ENCODE data around the gene TCF15. TPM values are rescaled to one million over a fixed set of nuclear protein-coding genes. Genes with fewer than 3 reads are reported as not detected.

Gene TCF15
- total RNA-seq, 4 donors from 2014 or later: 1.2 to 13.2 (median 2.6) TPM

DNA sequence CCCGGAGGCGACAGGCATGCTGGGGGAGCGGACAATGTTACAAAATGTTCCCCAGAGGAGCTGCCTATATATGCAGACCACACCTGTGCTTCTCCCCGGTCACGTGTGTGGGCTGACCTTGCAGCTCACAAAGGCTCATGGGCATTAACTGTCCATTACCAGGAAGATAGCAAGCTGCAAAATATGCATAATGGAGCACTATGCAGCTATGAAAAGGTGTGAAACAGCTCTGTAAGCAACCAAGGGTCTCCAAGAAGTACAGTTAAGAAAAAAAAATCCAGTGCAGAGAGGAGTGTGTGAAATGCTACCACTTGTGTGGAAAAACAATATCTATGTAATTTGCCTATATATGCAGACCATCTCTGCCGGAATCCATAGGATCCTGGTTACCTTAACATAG is 9.4 kb downstream of the TCF15 start:
- ATAC-seq (ENCODE audit: low FRiP score) (no peak), DNase-seq (ENCODE audit: low spot score) (no peak)
- TF ChIP-seq, protein P1, sequence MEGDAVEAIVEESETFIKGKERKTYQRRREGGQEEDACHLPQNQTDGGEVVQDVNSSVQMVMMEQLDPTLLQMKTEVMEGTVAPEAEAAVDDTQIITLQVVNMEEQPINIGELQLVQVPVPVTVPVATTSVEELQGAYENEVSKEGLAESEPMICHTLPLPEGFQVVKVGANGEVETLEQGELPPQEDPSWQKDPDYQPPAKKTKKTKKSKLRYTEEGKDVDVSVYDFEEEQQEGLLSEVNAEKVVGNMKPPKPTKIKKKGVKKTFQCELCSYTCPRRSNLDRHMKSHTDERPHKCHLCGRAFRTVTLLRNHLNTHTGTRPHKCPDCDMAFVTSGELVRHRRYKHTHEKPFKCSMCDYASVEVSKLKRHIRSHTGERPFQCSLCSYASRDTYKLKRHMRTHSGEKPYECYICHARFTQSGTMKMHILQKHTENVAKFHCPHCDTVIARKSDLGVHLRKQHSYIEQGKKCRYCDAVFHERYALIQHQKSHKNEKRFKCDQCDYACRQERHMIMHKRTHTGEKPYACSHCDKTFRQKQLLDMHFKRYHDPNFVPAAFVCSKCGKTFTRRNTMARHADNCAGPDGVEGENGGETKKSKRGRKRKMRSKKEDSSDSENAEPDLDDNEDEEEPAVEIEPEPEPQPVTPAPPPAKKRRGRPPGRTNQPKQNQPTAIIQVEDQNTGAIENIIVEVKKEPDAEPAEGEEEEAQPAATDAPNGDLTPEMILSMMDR (IDR thresholded peaks at IDR 0.05): no peak

DNA sequence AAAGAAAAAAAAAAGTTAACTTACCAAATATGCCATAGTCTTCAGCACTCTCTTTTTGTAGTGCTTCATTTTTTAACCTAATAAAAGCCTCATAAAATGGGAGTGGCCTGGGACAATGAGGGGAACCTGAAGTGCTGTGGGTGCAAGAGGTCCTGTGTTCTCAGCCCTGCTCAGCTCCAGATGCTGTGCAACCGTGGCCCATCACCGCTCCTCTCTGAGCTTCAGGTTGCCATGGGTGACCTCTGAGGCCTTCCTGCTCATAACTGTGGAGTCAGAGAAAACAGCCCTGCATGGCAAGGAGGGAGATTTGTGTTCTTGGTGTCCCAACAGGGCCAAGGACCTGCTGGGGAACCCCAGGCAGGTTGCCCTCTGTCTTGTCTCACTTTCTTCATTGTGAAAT is 10.0 kb downstream of the TCF15 start:
- DNase-seq (ENCODE audit: low spot score) (no peak), ATAC-seq (ENCODE audit: low FRiP score) (no peak)
- TF ChIP-seq, protein P1 (IDR thresholded peaks at IDR 0.05): no peak

DNA sequence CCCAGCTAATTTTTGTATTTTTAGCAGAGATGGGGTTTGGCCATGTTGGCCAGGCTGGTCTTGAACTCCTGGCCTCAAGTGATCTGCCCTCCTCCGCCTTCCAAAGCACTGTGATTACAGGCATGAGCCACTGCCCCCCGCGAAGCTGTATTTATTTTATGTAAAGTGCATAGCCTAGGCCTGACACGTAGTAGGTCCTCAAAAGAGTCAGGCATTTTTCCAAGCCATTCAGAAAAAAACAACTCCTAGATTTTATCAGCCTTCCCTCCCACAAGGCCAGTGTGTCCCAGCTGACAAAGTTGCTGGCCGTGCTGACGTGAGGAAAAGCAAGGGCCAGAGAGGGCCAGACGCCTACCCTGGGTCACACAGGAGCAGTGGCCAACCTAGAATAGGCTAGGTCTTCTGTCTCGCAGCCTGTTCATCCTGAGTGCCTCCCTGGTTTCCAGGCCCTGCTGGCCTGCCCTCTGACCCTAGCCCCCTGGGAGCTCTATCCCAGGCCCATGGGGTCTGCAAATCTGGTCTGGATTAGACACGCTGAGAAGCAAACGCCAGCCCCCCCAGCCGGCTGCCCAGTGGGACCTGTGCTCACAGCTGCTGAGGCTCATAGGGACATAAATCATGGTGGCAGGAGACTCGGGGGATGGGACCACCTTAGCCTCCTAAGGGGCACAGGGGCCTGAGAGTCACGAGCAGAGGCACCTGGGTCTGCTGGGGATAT is 11.8 kb downstream of the TCF15 start:
- ATAC-seq (ENCODE audit: low FRiP score): no peak
- DNase-seq (ENCODE audit: low spot score): no peak

DNA sequence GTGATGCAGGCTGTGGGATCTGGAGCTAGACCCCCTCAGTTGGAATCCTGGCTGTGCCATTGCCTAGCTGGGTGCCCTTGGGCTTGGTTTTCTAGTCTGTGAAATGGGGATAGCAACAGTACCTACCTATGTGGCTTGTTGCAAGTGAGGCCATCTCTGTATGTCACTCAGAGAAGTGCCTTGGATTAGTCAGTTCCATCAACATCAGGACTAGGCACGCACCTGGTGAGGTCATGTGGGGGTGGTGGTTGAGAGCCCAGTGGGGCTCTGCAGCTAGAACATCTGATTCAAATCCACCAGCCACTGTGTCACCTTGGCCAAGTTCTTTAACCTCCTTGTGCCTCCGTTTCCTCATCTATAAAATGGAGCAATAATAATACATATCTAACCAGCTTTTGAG is 12.5 kb downstream of the TCF15 start:
- ATAC-seq (ENCODE audit: low FRiP score) (no peak), DNase-seq (ENCODE audit: low spot score) (no peak)
- TF ChIP-seq, protein P1 (IDR thresholded peaks at IDR 0.05): no peak

More for the DNA sequence above, 11.8 kb downstream of the TCF15 start:
- TF ChIP-seq, protein P1 (IDR thresholded peaks at IDR 0.05): no peak

DNA sequence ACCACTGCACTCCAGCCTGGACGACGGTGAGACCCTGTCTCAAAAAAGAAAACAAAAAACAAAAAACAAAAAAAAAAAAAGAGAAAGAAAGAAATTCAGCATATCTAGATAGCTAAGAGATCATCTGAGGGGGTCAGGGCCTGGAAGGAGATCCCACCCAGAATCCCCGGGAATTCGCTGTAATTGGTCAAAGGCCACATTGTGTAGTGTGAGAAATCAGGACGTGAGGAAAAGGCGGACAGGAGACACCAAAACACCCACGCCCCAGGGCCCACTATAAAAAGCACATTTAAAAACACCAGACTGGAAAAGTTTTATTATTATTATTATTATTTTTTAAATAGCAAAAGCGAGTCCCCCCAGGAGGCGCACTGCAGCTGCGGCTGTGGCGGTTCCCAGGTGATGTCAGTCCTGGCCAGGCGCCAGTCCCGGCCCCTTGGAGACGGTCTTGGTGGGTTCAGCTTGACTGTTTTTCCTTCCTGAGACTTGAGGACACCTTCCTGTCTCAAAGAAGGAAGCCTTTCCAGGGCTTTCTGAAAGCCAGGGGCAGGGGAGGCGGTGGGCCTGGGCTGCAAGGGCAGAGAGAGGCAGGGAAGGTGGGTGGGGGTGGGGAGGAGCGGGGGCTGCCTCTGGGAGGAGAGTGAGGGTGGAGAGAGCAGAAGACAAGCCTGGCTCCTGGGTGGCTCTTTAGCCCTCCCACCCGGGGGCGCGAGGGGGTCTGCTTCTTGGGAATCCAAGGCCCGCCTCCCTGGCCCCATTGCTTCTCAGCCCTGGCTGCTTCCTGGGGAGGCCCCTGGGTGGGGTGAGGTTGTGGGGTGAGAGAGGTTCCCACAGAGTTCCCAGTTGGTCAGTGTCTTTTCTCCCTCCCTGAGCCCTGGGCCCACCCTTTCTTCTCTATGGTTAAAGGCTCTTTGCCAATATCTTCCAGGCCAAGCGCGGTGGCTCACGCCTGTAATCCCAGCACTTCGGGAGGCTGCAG is 14.5 kb downstream of the TCF15 start:
- no peak for DNase-seq (ENCODE audit: low spot score)
- no peak for ATAC-seq (ENCODE audit: low FRiP score)
- TF ChIP-seq, protein P1 (IDR thresholded peaks at IDR 0.05): no peak

DNA sequence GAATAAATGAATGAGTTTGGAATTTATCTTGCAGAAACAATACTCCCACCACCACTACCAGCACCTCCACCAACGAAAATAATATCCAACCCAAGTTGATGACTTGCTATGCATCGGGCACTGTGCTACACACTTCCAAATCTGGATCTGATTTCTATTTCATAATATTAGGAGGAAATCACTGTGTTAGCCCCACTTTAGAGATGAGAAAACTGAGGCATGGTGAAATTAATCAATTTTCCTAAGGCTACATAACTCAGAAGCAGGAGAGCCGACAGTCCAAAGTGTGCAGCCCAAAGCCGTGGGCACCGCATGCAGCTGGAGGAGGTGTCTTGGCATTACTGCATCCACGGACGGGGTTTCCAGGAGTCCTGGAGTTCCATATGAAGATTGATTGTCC is 17.6 kb downstream of the TCF15 start:
- ATAC-seq (ENCODE audit: low FRiP score): no peak
- TF ChIP-seq, protein P1 (IDR thresholded peaks at IDR 0.05): no peak
- DNase-seq (ENCODE audit: low spot score): no peak

Measured in omental fat pad (tissue), 4 donors.